ENCODE results near the gene TNP2.
"Not testable (repeated sequence)": the region's sequence is repeated elsewhere in the genome, so short reads cannot be mapped to it uniquely, and the experiment has no call there.

TNP2 gene

GRCh38 chr16:11220507-11220906 is 48.6 kb downstream of the TNP2 start:
- not testable (repeated sequence) for DNase-seq (ENCODE audit: low read depth, low spot score)

GRCh38 chr16:11219178-11219577 is 49.9 kb downstream of the TNP2 start:
- DNase-seq (ENCODE audit: low read depth, low spot score), result no peak

- DNase-seq (ENCODE audit: low read depth, low spot score), result no peak
Measured at GRCh38 chr16:11218604-11218962, 50.5 kb downstream of the TNP2 start.
